GDM1 (cell line): ENCODE data around the gene TNNI3K.

ENCODE experiments used
- DNase-seq: peaks from one replicate; lab custom pipeline; 2025; lab: John Stamatoyannopoulos, UW

Gene TNNI3K

GRCh38 chr1:74504125-74504932 is 269.1 kb downstream of the TNNI3K start:
- DNase-seq: no peak

- no peak for DNase-seq
Measured at GRCh38 chr1:74504933-74505512, 269.8 kb downstream of the TNNI3K start.

GRCh38 chr1:74505928-74506710 is 270.9 kb downstream of the TNNI3K start:
- no peak for DNase-seq

- DNase-seq: no peak
Measured at GRCh38 chr1:74508449-74508848, 273.3 kb downstream of the TNNI3K start.

GRCh38 chr1:74512170-74512915 is 277.2 kb downstream of the TNNI3K start, which contains the start of gene LRRC53:
Gene LRRC53, minus strand, starts transcription at chr1:74512611. Its CDS starts 29,262 bp downstream, at chr1:74483349.
- no peak for DNase-seq

- no peak for DNase-seq
Measured at GRCh38 chr1:74513411-74514300, 278.5 kb downstream of the TNNI3K start.

GRCh38 chr1:74517599-74518051 is 282.4 kb downstream of the TNNI3K start:
- DNase-seq: no peak

- no peak for DNase-seq
Measured at GRCh38 chr1:74522148-74522547, 287.0 kb downstream of the TNNI3K start.

GRCh38 chr1:74523873-74524480 is 288.8 kb downstream of the TNNI3K start:
- no peak for DNase-seq

GRCh38 chr1:74526708-74527107 is 291.5 kb downstream of the TNNI3K start:
- DNase-seq: no peak

GRCh38 chr1:74528123-74528522 is 292.9 kb downstream of the TNNI3K start:
- DNase-seq: no peak

GRCh38 chr1:74530892-74531291 is 295.7 kb downstream of the TNNI3K start:
- DNase-seq: no peak

GRCh38 chr1:74531796-74532195 is 296.6 kb downstream of the TNNI3K start:
- DNase-seq: no peak

- no peak for DNase-seq
Measured at GRCh38 chr1:74534241-74534640, 299.1 kb downstream of the TNNI3K start.

- no peak for DNase-seq
Measured at GRCh38 chr1:74545821-74546220, 310.6 kb downstream of the TNNI3K start.

- no peak for DNase-seq
Measured at GRCh38 chr1:74548961-74549750, 314.0 kb downstream of the TNNI3K start.

GRCh38 chr1:74549932-74550331 is 314.7 kb downstream of the TNNI3K start:
- DNase-seq: no peak

- no peak for DNase-seq
Measured at GRCh38 chr1:74570797-74571492, 335.8 kb downstream of the TNNI3K start.

- DNase-seq: no peak
Measured at GRCh38 chr1:74571493-74571800, 336.3 kb downstream of the TNNI3K start.
